CD14-positive monocyte (primary cell): ENCODE results near the gene PITRM1. TPM values are rescaled to one million over a fixed set of nuclear protein-coding genes. Genes with fewer than 3 reads are reported as not detected.
"Not testable (repeated sequence)": the region's sequence is repeated elsewhere in the genome, so short reads cannot be mapped to it uniquely, and the experiment has no call there.

Source experiments
- DNase-seq, 3 donors: peaks; one replicate each; pipeline ENCODE4 v3.0.0-alpha.2; 2011 to 2022
- H2AFZ ChIP-seq: 2 replicates; pipeline ENCODE4 v1.6.0; 2012; ENCODE audit warnings: mild to moderate bottlenecking, low read depth, low read length, inconsistent platforms; ENCODE audit not compliant: insufficient read depth, poor library complexity, severe bottlenecking
- H3K27ac ChIP-seq, 2 donors: 1 replicate in 1 of 2; 2 replicates in 1 of 2; pipeline ENCODE4 v1.5.1; 2012 to 2013; ENCODE audit warnings: low read length in 2 of 2, control low read depth in 1 of 2, inconsistent platforms in 1 of 2, low read depth in 1 of 2, mild to moderate bottlenecking in 1 of 2
- H3K27me3 ChIP-seq, 2 donors: one replicate each; pipeline versions ENCODE4 v1.6.0 to v1.6.1; 2011 to 2013; ENCODE audit warnings: low read length in 2 of 2; ENCODE audit not compliant: control insufficient read depth in 2 of 2, insufficient read depth in 2 of 2
- H3K36me3 ChIP-seq, 2 donors: replicated peaks in 1 of 2; 1 replicate in 1 of 2; 2 replicates in 1 of 2; pipeline versions ENCODE4 v1.5.1 to v1.6.1; 2012 to 2013; ENCODE audit warnings: low read length in 2 of 2, control low read depth in 1 of 2, inconsistent platforms in 1 of 2, mild to moderate bottlenecking in 1 of 2; ENCODE audit not compliant: insufficient read depth in 2 of 2, control insufficient read depth in 1 of 2
- H3K4me1 ChIP-seq, 2 donors: 1 replicate in 1 of 2; 2 replicates in 1 of 2; pipeline versions ENCODE4 v1.5.1 to v1.6.1; 2012 to 2013; ENCODE audit warnings: low read length in 2 of 2, control low read depth in 1 of 2, inconsistent platforms in 1 of 2, mild to moderate bottlenecking in 1 of 2, moderate library complexity in 1 of 2; ENCODE audit not compliant: insufficient read depth in 2 of 2, control insufficient read depth in 1 of 2
- H3K4me2 ChIP-seq: replicated peaks from 2 replicates; pipeline ENCODE3; 2012; ENCODE audit warnings: low read length, moderate library complexity, mild to moderate bottlenecking; ENCODE audit not compliant: poor library complexity, severe bottlenecking; ENCODE audit errors: extremely low read depth
- H3K4me3 ChIP-seq, 3 experiments: fragments of 200-600 bp in 1 of 3; sonication (generic) in 1 of 3; replicated peaks in 1 of 3; 1 replicate in 2 of 3; 2 replicates in 1 of 3; pipeline ENCODE4 v1.5.1; 2011 to 2013; ENCODE audit warnings: low read length in 3 of 3, mild to moderate bottlenecking in 3 of 3, control low read depth in 2 of 3, low read depth in 2 of 3, inconsistent platforms in 1 of 3, moderate library complexity in 1 of 3
- H3K79me2 ChIP-seq: 2 replicates; pipeline ENCODE4 v1.6.0; 2012; ENCODE audit warnings: mild to moderate bottlenecking, control low read depth, inconsistent platforms, low read length, moderate library complexity; ENCODE audit not compliant: insufficient read depth
- H3K9ac ChIP-seq: 2 replicates; pipeline ENCODE4 v1.6.0; 2017; ENCODE audit warnings: low read length, mild to moderate bottlenecking; ENCODE audit not compliant: insufficient read depth, poor library complexity, severe bottlenecking
- H3K9me3 ChIP-seq, 2 donors: replicated peaks in 1 of 2; 1 replicate in 1 of 2; 2 replicates in 1 of 2; pipeline versions ENCODE4 v1.5.1 to v1.6.1; 2012 to 2013; ENCODE audit warnings: low read length in 2 of 2, control low read depth in 1 of 2; ENCODE audit not compliant: control insufficient read depth in 1 of 2, insufficient read depth in 1 of 2
- H4K20me1 ChIP-seq: 2 replicates; pipeline ENCODE4 v1.6.0; 2012; ENCODE audit warnings: mild to moderate bottlenecking, low read length, control low read depth, moderate library complexity; ENCODE audit not compliant: insufficient read depth
- H3K27ac Mint-ChIP-seq, 7 donors: one replicate each; pipeline ENCODE4 v1.8.0; 2020; ENCODE audit warnings: mild to moderate bottlenecking in 7 of 7, mixed read lengths in 7 of 7, moderate library complexity in 6 of 7, inconsistent platforms in 2 of 7
- H3K27me3 Mint-ChIP-seq, 3 donors: one replicate each; pipeline ENCODE4 v1.8.0; 2021 to 2022; ENCODE audit warnings: low read depth in 3 of 3, mild to moderate bottlenecking in 3 of 3, mixed read lengths in 3 of 3, moderate library complexity in 3 of 3, inconsistent platforms in 1 of 3
- H3K36me3 Mint-ChIP-seq, 2 donors: one replicate each; pipeline ENCODE4 v1.8.0; 2020; ENCODE audit warnings: mixed read lengths in 2 of 2, inconsistent platforms in 1 of 2, mild to moderate bottlenecking in 1 of 2
- H3K4me1 Mint-ChIP-seq: one replicate; pipeline ENCODE4 v1.8.0; 2020; ENCODE audit warnings: mild to moderate bottlenecking, mixed read lengths
- H3K4me3 Mint-ChIP-seq, 2 donors: one replicate each; pipeline ENCODE4 v1.8.0; 2020; ENCODE audit warnings: mild to moderate bottlenecking in 2 of 2, mixed read lengths in 2 of 2, moderate library complexity in 1 of 2
- H3K9me3 Mint-ChIP-seq, 7 donors: one replicate each; pipeline ENCODE4 v1.8.0; 2020 to 2022; ENCODE audit warnings: mixed read lengths in 7 of 7, mild to moderate bottlenecking in 6 of 7, moderate library complexity in 6 of 7, inconsistent platforms in 2 of 7
- CTCF ChIP-seq: fragments of 200-600 bp; IDR thresholded peaks from one replicate; pipeline ENCODE4 v1.8.0; 2022; ENCODE audit warnings: antibody characterized with exemption, mild to moderate bottlenecking
- WGBS: methylation state at CpG from one replicate; pipeline ENCODE4 v1.1.5; 2013; ENCODE audit warnings: missing lambda C conversion rate; ENCODE audit not compliant: insufficient coverage; 5-methylcytosine and 5-hydroxymethylcytosine counted together
- intact Hi-C, 2 donors: fragments of 100-400 bp; cut with micrococcal nuclease; formaldehyde crosslinking; loops; one replicate each; pipeline versions ENCODE4 v1.15.0 to v1.15.1; 2023
- polyA plus RNA-seq, 3 donors: library from polyadenylated mRNA; depleted of rRNA in 1 of 3; unstranded in 2 of 3; stranded (reverse) in 1 of 3; fragments of 300-500 nt in 2 of 3; fragments of >200 nt in 1 of 3; fragmentation: Illumina TruSeq in 2 of 3; gene quantifications; 1 replicate in 2 of 3; 2 replicates in 1 of 3; pipeline ENCODE4 v1.2.3, GENCODE V29; 2012 to 2021

Gene PITRM1
- polyA plus RNA-seq, 3 donors: 15.3 to 45.7 (median 23.2) TPM

- DNase-seq: no peak
- Histone ChIP-seq H3K9ac (no peak overlapping the region), H3K27ac (no peak overlapping the region), H3K4me1 (no peaks in the 10 kb centered on the region), H3K36me3 (no peaks in the 10 kb centered on the region), H3K27me3 (no peaks in the 10 kb centered on the region), H3K79me2 (no peaks in the 10 kb centered on the region), H3K4me2 (no peak overlapping the region), H3K9me3 (no peaks in the 10 kb centered on the region), H2AFZ (no peak overlapping the region), H3K4me3 (no peak overlapping the region), H4K20me1 (no peaks in the 10 kb centered on the region)
- H3K9me3 Mint-ChIP-seq: peaks cover 0 to 7% (median 0%) of the 10 kb centered on the region in 7 donors
- no peak overlapping the region for H3K27ac Mint-ChIP-seq
- no peak overlapping the region for H3K4me3 Mint-ChIP-seq
- no peaks in the 10 kb centered on the region for H3K4me1 Mint-ChIP-seq
- 91% methylated on average over 4 of the region's 10 CpGs for WGBS
- TF ChIP-seq CTCF: no peak
- H3K27me3 Mint-ChIP-seq: peaks cover 3 to 6% (median 5%) of the 10 kb centered on the region in 3 donors
- intact Hi-C loops: no loop called here
- no peaks in the 10 kb centered on the region for H3K36me3 Mint-ChIP-seq
Observed at GRCh38 chr10:3222068-3222467, 49.5 kb upstream of the PITRM1 start.

- intact Hi-C loops, H3K36me3 Mint-ChIP-seq, H3K4me1 Mint-ChIP-seq, H2AFZ ChIP-seq, H3K4me2 ChIP-seq, H3K4me1 ChIP-seq, H3K4me3 Mint-ChIP-seq, DNase-seq, H3K36me3 ChIP-seq, H3K79me2 ChIP-seq, H3K4me3 ChIP-seq, H3K27ac ChIP-seq, H3K9me3 Mint-ChIP-seq, H3K9me3 ChIP-seq, H3K27me3 ChIP-seq, H3K27me3 Mint-ChIP-seq, H3K27ac Mint-ChIP-seq, H3K9ac ChIP-seq, H4K20me1 ChIP-seq: not testable (repeated sequence)
- no CpG with 5 or more reads among the region's 2 CpGs for WGBS
Observed at GRCh38 chr10:3221601-3222000, 49.0 kb upstream of the PITRM1 start.
